HG02981 (cell line): ENCODE measurements around the gene PCDH15.

Experiments used
- ATAC-seq: cut with Tn5 transposase; IDR thresholded peaks from one replicate; pipeline ENCODE4 v1.9.1; 2021; ENCODE audit warnings: mild to moderate bottlenecking, moderate library complexity; ENCODE audit not compliant: unreplicated experiment

Gene PCDH15

DNA sequence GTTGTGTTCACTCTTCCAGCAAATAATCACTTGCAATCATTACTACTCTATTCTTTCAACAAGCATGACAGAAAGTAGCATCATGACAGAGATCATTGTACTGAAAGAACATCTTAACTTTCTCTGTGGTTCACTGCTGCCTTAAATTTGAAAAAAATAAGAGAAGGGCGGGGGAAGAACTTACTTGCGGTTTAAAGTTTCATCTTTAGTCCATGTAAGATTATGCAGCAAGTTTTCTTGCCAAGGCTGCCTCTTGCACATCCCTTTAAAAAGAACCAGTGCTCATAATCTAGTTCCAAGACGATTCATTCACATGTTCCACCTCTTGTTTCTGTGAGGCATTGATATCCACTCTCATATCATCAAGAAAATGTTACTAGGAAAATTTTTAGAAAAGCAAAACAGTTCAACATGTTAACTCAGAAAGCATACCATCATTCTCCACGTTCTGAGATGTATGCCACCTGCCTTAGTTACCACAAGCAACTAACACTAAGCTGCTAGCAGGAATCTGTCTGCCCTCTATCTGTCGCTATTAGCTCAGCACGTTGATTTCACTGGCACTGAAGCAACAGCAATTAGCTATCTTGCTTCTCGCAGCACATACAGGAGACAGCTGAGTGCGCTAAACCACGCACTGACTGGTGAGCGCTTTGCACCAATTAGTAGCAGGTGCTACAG, at the start of gene PCDH15:
PCDH15 (minus strand) TSS at position 491 of the 681 bp plus-strand sequence. CDS start 136,969 bp downstream, outside the sequence.
- no peak for ATAC-seq

DNA sequence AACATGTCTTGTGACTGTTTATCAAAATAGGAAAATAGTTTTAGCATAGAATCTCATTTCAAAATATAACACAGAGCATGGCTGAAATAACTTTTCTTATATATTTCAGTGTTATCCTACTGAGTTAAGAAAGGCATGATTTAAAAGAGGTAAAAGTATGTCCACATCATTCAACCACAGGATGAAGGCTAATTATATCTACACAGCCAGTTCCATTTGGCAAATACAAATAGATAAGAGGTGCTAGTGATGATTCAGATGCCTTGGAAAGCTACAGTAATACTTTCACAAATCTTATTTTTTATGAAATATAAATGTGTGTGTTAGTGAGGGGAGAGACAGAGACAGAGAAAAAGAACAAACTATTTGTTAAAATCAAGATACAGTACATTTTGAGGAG, 42.9 kb upstream of the PCDH15 start:
- ATAC-seq: no peak

DNA sequence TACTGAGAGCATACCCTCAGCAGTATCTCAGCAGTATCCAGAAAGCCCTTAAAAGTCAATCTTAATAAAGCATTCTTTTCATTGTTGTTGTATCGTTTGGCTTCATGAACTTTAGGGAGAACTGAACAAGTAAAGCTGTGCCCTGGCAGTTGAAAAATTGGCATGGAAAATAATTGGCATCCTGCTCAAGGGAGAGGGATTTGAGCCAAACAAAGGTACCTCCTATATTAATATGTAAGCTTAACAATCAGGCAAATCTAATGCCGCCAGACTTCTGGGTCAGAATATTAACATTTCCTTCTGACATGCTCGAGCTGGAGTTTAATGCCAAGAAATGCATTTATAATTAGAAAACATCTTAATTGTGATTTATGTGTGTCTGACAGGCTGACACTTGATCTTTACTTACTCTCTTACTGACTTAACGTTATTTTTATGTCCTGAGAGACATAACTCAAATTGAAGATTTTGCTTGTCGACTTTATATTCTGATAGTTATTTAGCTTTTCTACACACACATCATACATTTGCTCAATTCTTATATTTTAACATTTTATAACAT, 42.1 kb upstream of the PCDH15 start:
- ATAC-seq: no peak

DNA sequence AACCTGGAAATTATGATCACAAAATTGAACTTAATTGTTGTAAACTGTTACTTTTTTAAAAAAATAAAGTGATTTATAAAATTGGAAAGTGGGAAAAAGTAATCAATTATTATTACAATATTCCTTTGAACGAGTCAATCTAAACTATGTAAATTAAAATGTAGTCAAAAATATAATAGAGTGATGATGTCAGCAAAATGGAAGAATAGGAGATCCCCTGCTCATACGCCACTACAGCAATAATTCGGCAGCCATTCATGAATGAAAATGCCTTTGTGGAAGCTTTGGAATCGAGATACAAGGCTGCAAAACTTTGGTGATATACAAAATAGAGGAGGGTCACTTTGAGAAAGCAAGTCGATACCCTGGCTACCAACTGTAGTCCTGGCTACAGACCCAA, 36.4 kb upstream of the PCDH15 start:
- ATAC-seq: no peak

DNA sequence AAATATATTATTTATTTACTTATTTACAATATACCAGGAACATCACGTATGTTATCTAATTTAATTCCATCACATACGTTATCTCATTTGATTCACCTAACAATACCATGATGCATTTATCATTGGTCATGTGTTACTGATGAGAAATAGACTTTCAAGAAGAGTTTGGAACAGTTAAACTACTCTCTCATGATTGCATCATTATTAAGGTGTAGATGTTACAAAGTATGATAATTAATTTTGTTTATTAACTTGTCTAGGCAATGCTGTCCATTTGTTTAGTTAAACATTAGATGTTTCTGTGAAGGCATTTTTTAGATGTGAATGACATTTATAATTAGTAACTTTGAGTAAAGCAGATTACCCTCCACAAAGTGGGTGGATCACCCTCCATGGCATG, 32.0 kb upstream of the PCDH15 start:
- ATAC-seq: no peak

DNA sequence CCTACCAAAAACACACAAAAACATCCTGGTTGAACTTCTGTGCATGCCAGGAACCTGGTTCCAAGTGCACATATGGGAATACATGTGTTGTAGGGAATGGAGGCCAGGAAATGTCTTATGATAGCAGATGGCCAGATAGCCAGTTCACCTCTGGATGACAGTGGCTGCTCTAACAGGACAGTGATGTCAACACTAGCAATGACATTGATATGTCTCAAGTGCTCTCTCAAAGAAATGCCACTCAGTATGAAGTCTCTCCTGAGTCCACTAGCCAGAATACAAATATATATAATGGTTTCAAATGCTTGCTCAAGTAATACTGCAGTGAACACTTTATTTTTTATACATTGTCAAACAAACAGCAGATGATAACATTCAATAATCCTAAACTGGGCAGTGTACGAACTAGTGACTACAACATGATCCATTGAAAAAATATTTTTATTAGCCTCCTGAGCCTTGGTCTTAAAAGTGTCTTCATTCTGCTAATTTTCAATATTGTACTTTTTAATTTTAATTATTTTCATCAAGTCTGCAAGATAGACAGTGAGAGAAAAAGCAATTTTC, 26.0 kb upstream of the PCDH15 start:
- ATAC-seq: no peak

DNA sequence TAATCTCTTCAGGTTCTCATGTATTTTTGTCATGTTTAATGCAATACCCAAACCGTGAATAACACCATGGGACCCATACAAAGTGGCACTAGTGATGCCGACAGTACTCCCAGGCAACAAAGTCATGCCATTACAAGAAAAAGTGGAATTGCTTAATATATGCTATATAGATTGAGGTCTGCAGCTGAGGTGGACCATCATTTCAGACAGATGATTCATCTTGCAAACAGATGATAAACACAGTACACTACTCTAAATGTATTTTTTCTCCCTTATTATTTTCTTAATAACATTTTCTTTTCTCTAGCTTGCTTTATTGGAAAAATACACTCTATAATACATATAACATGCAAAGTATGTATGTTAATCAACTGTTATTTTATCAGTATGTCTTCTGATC, 14.6 kb upstream of the PCDH15 start:
- no peak for ATAC-seq

DNA sequence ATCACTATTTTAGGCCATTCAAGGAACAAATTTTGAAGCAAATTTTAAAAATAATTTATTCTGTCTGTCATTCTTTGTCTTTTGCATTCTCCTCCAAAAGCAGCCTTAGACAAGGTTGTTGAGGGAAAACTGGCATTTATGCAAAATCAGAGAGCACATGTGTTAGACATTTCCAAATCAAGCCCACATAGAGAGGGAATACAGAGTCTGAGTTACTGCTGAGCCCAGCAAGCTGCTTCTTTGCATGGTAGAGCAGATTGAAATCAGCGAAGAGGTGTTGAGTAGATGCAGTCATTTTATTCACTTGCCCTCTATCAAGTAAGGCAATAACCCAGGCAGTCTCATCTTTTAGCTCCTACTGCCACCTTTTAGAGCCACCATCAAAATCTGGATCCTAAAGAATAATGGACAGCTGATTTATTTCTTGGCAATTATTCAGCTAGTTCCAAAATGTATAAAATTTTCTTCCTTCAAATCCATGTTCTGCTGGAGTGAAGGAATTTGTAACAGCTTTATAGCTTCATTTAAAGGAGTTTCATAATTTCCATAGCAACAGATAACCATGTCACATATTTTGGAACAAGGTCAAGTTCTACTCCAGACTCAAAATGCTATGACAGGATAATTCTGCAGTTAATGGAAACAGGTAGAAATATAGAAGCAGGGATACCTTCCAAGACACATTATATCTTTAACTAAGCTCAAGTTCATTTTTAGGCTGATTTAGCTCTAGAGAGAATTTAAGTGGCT, 7.3 kb upstream of the PCDH15 start:
- ATAC-seq: no peak

DNA sequence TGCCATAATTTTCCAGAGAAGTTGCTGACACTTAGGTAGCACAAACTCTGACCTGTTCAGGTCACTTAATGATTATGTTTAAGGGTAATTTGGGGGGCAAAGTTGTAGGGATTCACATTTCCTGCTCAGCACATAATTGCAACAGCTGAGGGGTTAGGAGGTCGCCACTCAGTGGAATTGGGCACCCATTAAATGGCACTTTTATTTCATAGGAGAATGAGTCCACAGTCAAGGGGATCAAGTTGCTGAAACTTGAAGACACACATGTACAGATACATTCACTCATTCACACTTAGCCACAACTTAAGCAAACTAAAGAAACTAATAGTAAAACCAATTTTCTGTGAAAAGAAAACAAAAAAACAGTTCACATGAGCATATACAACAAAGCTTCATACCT, 1.5 kb downstream of the PCDH15 start:
- ATAC-seq: no peak

DNA sequence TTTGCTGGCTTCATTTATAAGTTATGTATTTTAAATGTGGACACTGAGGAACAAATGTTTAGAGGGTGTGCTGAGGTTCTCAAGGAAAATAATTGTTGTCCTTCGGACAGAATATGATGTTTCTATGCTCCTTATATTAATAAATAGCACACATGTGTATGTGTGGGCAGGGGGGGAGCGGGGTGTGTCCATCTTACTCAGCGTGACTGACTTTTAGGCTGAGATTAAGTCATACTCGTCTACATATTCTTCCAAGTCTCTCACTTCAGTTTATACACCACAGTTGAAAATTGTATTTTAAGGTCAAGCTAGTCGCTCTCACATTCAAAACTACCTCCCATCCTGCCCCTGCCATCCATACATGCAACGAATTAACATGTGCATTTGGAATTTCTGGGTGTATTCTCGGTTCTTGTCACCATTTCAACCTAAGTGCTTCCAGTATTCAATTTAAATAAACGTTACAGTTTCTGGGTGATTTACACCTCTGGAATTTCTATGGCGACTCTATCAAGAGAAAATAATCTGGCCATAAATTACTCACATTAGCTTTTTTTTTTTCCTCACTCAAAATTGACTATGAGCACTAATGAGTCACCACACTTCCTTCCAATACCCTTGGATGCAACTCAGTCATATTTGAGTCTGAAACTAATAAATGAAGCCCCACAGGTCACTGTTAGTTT, 3.3 kb downstream of the PCDH15 start:
- no peak for ATAC-seq

DNA sequence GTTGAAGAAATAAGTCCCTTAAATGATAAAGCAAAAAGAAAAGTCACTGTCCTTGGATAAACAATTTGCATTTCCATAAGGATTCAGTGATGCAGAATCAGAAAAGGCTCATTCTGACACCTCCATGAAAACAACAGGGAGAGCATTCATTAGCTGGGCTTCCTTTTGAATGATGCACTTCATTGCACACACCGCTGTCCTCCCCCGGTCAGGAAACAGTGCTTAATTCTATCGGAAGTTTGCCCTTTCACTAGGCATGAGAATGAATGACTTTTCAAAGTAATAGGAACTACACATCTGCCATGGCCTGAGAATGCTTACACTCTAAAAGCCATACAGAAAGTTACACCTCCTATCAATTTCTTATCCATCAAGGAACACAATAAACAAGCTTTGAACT, 4.2 kb downstream of the PCDH15 start:
- no peak for ATAC-seq

DNA sequence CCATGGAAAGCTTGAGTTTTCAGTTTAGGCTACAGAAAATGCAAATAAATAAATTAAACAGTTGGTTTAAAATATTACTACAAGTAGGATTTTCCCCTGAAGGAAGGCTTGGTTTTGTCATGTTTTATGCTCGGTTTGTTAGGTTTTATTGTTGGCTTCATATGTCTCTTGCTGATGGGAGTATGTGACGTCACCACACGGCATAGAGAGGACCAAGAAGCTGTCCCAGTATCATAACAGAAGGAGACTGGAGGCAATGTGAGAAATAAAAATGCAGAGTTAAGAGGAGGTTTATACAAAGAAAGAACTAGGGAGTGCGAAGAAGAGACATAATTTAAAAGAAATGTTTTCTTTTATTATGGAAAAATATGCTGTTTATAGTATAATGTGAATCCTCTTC, 24.4 kb downstream of the PCDH15 start:
- no peak for ATAC-seq

DNA sequence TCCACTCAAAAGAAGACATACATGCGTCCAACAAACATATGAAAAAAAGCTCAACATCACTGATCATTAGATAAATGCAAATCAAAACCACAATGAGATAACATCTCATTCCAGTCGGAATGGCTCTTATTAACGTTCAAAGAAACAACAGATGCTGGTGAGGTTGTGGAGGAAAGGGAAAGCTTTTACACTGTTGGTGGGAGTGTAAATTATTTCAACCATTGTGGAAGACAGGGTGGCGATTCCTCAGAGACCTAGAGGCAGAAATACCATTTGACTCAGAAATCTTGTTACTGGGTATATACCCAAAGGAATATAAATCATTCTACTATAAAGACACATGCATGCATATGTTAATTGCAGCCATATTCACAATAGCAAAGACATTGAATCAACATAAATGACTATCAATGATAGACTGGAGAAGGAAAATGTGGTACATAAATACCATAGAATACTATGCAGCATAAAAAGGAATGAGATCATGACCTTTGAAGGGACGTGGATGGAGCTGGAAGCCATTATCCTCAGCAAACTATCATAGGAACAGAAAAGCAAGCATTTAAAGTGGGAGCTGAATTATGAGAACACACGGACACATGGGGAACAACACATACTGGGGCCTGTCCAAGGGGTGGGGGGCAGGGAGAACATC, 28.4 kb downstream of the PCDH15 start:
- ATAC-seq: no peak

DNA sequence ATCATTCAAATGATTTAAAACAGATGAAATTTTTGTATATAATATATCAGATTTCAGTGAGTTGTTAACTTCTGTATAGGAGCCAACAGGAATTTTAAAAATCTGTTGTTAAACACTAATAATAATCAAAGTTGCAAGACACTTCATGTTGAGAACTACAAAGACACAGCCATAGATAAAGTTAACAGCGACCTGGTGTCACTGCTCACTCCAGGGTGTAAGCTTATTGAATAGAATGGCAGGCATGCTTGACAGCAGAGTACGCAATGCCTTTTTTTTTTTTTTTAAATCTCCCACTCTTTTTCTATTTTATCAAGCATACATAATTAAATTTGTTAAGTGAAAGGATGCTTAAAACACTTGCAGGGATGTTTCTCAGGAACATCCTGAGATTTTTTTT, 32.0 kb downstream of the PCDH15 start:
- ATAC-seq: no peak

DNA sequence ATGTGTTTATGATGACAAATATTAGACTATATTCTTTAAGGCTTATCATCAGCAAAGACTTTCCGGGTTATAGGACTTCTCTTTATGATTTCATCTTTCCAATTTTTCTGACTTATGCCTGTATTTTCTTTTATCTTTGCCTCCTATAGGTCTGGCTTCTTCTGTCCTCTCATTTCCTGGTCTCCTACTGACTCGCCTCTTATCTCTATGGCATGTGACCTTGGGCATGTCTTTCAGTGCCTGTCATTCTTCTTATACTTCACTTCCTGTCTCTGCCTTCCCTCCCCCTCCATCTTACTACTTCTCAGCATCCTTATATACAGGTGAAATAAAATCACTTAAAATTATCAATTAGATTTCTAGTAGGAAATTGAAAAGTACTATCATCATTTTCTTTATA, 42.2 kb downstream of the PCDH15 start:
- no peak for ATAC-seq

DNA sequence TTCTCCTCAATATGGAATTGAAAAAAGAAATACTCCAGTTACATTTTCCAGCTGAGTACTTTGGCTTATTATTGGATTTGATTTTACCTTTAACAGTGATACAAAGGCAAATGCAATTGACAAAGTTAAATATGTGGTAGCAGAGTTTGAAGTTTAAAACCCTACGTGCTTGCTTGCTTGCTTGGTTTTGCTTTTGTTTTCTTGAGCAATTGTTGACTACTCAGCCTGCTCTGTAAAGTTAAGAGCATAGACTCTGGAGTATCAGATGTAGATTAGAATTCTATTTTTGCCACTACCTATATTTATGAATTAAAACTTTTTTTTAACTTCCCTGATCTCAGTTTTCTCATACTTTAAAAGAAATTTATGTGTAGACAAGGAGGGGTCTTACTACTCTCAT, 51.4 kb downstream of the PCDH15 start:
- ATAC-seq: no peak

DNA sequence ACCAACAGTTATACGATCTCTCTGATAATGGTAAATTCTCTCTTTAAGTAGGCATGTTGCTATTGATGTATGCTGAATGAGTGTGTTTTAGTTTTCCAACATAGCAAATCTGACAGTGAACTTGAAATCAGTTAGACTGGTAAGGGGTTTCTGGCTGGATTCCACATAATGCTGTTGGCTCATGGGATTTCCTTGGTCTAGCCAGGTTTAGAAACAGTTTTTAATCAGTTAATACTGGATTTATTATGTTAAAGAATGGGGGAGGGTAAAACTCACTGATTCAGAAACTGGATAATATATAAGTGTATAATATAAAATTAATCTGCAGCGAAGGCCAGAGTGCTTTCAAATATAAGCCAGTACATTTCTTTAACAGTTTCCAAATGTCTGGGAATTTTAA, 55.6 kb downstream of the PCDH15 start:
- ATAC-seq: no peak

DNA sequence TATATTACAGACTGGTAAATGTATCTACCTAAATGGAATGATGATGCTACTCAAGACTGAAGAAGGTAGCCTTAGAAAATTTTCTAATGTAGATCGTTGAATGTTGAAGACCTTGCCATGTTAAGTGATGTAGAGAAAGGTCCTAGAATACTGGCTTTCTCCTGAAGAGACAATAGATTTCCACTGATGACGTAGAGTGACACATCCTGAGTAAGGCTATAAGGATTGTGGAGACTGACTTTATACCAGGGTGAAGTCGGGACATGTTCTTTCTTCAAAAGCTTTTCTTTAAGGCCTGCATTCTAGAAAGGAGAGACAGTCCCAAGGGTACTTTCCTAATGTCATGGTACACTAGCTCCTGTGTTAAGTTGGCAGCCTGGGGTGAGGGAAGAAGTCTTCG, 58.6 kb downstream of the PCDH15 start:
- ATAC-seq: no peak

DNA sequence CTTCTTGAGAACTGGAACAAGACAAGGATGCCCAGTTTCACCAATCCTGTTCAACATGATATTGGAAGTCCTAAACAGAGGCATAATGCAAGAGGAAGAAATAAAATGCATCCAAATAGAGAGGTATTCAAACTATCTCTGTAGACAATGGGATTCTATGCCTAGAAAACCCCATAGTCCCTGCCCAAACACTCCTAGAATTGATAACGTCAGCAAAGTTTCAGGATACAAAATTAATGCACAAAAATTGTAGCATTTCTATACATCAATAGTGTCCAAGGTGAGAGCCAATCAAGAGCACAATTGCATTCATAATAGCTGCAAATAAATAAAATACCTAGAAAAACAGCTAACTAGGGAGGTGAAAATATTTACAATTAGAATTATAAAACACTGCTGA, 72.5 kb downstream of the PCDH15 start:
- no peak for ATAC-seq

DNA sequence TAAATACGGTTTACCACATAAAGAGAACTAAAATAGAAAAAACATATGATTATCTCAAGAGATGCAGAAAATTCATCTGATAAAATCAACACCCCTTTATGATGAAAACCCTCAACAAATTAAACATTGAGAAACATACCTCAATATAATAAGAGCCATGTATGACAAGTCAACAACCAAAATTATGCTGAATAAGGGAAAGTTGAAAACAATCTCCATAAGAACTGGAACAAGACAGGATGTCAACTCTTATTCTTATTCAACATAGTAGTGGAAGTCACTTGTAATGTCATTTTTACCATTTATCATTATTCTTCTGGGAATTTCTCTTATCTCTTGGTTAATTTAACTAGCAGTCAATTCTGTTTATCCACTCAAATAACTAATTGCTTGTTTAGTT, 79.0 kb downstream of the PCDH15 start:
- ATAC-seq: no peak

DNA sequence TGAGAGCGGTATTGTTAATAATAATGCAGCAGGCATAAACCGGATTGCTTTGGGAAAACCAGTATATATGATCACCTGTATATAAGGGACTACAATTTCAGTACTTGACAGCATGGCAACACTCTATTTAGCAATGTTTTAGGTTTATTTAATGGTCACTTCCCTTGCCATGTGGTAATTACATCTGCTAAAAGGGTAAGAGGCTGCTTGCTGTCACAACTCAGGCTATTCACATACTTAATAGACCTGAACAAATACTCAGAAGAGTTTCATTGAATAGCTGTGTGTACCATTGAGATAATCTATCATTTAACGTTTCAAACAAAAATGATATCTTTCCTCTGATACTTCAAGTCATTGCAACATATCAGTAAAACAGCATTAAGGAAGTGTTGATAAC, 90.1 kb downstream of the PCDH15 start:
- ATAC-seq: no peak
